ENCODE data around the gene CLDND1. TPM values are rescaled to one million over a fixed set of nuclear protein-coding genes. Genes with fewer than 3 reads are reported as not detected.
A peak's percentile ranks its signal among the peaks of the same experiment; 100 is the strongest.

The CLDND1 gene
- total and polyA plus RNA-seq, 10 of the 15 experiments (the other 5 are each of a cell fraction or from before 2014, with no cell fraction given): 97.8 to 225 (median 152) TPM

GRCh38 chr3:98529856-98530459 is 7.3 kb upstream of the CLDND1 start (continued):
- TF ChIP-seq IKZF2 (IDR thresholded peaks at IDR 0.05): peak; percentile 49 to 63; a peak in 3 of 4 replicates
- TF ChIP-seq HDGF (IDR thresholded peaks at IDR 0.05): peak; percentile 34; the same call in 1 of the 2 replicates
- TF ChIP-seq ZNF24 (IDR thresholded peaks at IDR 0.05): 0 out of 2 replicates have a peak, but pooled peaks have one; percentile 6
- 0 out of 2 replicates have a peak, but pooled peaks have one; percentile 18 for TF ChIP-seq EED (IDR thresholded peaks at IDR 0.05; ENCODE audit: low read depth)

GRCh38 chr3:98528474-98529346 is 6.0 kb upstream of the CLDND1 start:
- DNase-seq (ENCODE audit: low read depth, low spot score) (no peak), ATAC-seq (peak; percentile 8), FAIRE-seq (no peak)
- H3K27me3 ChIP-seq (replicated peaks in 1 of 2; ENCODE audit: control insufficient read depth in 2 of 2, insufficient read depth in 2 of 2, low read length in 1 of 2): no peaks in the 10 kb centered on the region
- BruUV-seq (replicated peaks): TSS peak; percentile 0
- H4K20me1 ChIP-seq (ENCODE audit: control insufficient read depth, insufficient read depth): no peaks in the 10 kb centered on the region
- ChIA-PET RAD21 (ENCODE audit: unreplicated experiment) (interaction anchor here (0.6 to 3.4 kb wide), 11 partner anchors 8 to 66 kb away, joined by 3 to 29 read pairs (median 4); no protein-coding TSS in a partner anchor), SMC1A (ENCODE audit: uncharacterized antibody, unreplicated experiment) (interaction anchor here (0.6 to 3.4 kb wide), 10 partner anchors 12 to 489 kb away, joined by 3 to 47 read pairs (median 6); no protein-coding TSS in a partner anchor), POLR2A (interaction anchor here (0.5 to 2.0 kb wide), 9 partner anchors 8 to 207 kb away, joined by 3 to 8 read pairs (median 4); no protein-coding TSS in a partner anchor), CTCF (interaction anchor here (1.0 kb wide), 2 partner anchors 32 to 63 kb away, joined by 3 read pairs; no protein-coding TSS in a partner anchor)
- H3K36me3 ChIP-seq (ENCODE audit: control insufficient read depth in 2 of 2, insufficient read depth in 2 of 2, low read length in 1 of 2): peaks cover 3 to 10% of the 10 kb centered on the region in 2 experiments; a peak in 3 of 4 replicates
- no peak overlapping the region for H2AFZ ChIP-seq (ENCODE audit: control insufficient read depth, low read depth, low read length)
- H3K4me2 ChIP-seq (ENCODE audit: control insufficient read depth, insufficient read depth): peak overlapping the region; percentile 92
- no peaks in the 10 kb centered on the region for H3K9me3 ChIP-seq (replicated peaks; ENCODE audit: control insufficient read depth, insufficient read depth, low read length)
- intact Hi-C loops (cut with micrococcal nuclease; ENCODE audit: unreplicated experiment) (no loop called here), in situ Hi-C loops (cut with MboI) (loop anchor here (5.0 kb wide), 1 partner anchor 34 kb away; no protein-coding TSS in a partner anchor)
- H3K4me3 ChIP-seq: peak overlapping the region; percentile 72
- H3K79me2 ChIP-seq (ENCODE audit: control insufficient read depth, insufficient read depth, low read length): peaks cover 98% of the 10 kb centered on the region
- 6% methylated on average over 4 of the region's 4 CpGs for WGBS (ENCODE audit: insufficient coverage, insufficient replicate concordance, low lambda C conversion rate, missing lambda C conversion rate)
- peak overlapping the region; percentile 64 for H3K9ac ChIP-seq (ENCODE audit: control insufficient read depth, insufficient read depth, low read length)
- H3K4me1 ChIP-seq (ENCODE audit: control insufficient read depth, insufficient read depth, low read length): peaks cover 14% of the 10 kb centered on the region; the same call in 1 of the 2 replicates
- peak overlapping the region; percentile 97 for H3K27ac ChIP-seq (ENCODE audit: control insufficient read depth, insufficient read depth)
- TF ChIP-seq ATF2 (IDR thresholded peaks at IDR 0.05; ENCODE audit: low read length): peak; percentile 20; the same call in 1 of the 2 replicates
- no peak for TF ChIP-seq USF1 (IDR thresholded peaks at IDR 0.05; ENCODE audit: borderline replicate concordance, extremely low read length, insufficient read depth, low read depth, low read length)
- TF ChIP-seq MTA2 (IDR thresholded peaks at IDR 0.05; ENCODE audit: low read depth): no peak
- peak; percentile 65; the same call in 1 of the 2 replicates for TF ChIP-seq ZBED1 (IDR thresholded peaks at IDR 0.05; ENCODE audit: borderline replicate concordance)
- TF ChIP-seq, protein P1, sequence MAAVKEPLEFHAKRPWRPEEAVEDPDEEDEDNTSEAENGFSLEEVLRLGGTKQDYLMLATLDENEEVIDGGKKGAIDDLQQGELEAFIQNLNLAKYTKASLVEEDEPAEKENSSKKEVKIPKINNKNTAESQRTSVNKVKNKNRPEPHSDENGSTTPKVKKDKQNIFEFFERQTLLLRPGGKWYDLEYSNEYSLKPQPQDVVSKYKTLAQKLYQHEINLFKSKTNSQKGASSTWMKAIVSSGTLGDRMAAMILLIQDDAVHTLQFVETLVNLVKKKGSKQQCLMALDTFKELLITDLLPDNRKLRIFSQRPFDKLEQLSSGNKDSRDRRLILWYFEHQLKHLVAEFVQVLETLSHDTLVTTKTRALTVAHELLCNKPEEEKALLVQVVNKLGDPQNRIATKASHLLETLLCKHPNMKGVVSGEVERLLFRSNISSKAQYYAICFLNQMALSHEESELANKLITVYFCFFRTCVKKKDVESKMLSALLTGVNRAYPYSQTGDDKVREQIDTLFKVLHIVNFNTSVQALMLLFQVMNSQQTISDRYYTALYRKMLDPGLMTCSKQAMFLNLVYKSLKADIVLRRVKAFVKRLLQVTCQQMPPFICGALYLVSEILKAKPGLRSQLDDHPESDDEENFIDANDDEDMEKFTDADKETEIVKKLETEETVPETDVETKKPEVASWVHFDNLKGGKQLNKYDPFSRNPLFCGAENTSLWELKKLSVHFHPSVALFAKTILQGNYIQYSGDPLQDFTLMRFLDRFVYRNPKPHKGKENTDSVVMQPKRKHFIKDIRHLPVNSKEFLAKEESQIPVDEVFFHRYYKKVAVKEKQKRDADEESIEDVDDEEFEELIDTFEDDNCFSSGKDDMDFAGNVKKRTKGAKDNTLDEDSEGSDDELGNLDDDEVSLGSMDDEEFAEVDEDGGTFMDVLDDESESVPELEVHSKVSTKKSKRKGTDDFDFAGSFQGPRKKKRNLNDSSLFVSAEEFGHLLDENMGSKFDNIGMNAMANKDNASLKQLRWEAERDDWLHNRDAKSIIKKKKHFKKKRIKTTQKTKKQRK (IDR thresholded peaks at IDR 0.05; ENCODE audit: low read depth, low read length): no peak
- TF ChIP-seq TBL1XR1 (IDR thresholded peaks at IDR 0.05; ENCODE audit: low read depth, low read length): no peak
- TF ChIP-seq NR2C2 (IDR thresholded peaks at IDR 0.05; ENCODE audit: borderline replicate concordance, control insufficient read depth, insufficient read length, low read depth): no peak
- peak; percentile 32 for TF ChIP-seq MTA3 (IDR thresholded peaks at IDR 0.05; ENCODE audit: borderline replicate concordance, low read length)
- TF ChIP-seq EGR1 (IDR thresholded peaks at IDR 0.05; ENCODE audit: borderline replicate concordance in 1 of 2, low read depth in 2 of 2, low read length in 2 of 2): no peak
- no peak for TF ChIP-seq CBFB (IDR thresholded peaks at IDR 0.05; ENCODE audit: low read depth)
